KOPT-K1 (cell line): ENCODE measurements around the gene NAT10.

Source experiments
- H3K27ac ChIP-seq: fragments of 200-600 bp; sonication (generic); 2 replicates; pipeline ENCODE4 v1.5.1; 2016; ENCODE audit warnings: antibody characterized with exemption, mild to moderate bottlenecking, low read depth, low read length; ENCODE audit not compliant: poor library complexity, severe bottlenecking
- H3K36me3 ChIP-seq: fragments of 200-600 bp; sonication (generic); 2 replicates; pipeline ENCODE4 v1.5.1; 2017; ENCODE audit warnings: antibody characterized with exemption, mild to moderate bottlenecking, low read length, moderate library complexity; ENCODE audit not compliant: insufficient read depth
- H3K9me3 ChIP-seq: fragments of 200-600 bp; sonication (generic); 2 replicates; pipeline ENCODE4 v1.5.1; 2017; ENCODE audit warnings: antibody characterized with exemption, low read length, mild to moderate bottlenecking; ENCODE audit not compliant: insufficient read depth, poor library complexity, severe bottlenecking

The NAT10 gene

GRCh38 chr11:34150494-34151151 is 45.2 kb downstream of the NAT10 start:
- peaks cover 99% of the 10 kb centered on the region for H3K36me3 ChIP-seq
- H3K9me3 ChIP-seq: no peaks in the 10 kb centered on the region
- no peak overlapping the region for H3K27ac ChIP-seq

GRCh38 chr11:34151166-34151565 is 45.7 kb downstream of the NAT10 start:
- Histone ChIP-seq H3K9me3 (no peaks in the 10 kb centered on the region), H3K36me3 (peaks cover 99% of the 10 kb centered on the region), H3K27ac (no peak overlapping the region)

GRCh38 chr11:34151916-34152845 is 46.8 kb downstream of the NAT10 start:
- H3K36me3 ChIP-seq: peaks cover 95% of the 10 kb centered on the region
- H3K27ac ChIP-seq: no peak overlapping the region
- H3K9me3 ChIP-seq: no peaks in the 10 kb centered on the region

- peaks cover 74% of the 10 kb centered on the region for H3K36me3 ChIP-seq
- H3K9me3 ChIP-seq: no peaks in the 10 kb centered on the region
- no peak overlapping the region for H3K27ac ChIP-seq
Measured at GRCh38 chr11:34154059-34154875, 48.8 kb downstream of the NAT10 start.

- Histone ChIP-seq H3K36me3 (peaks cover 64% of the 10 kb centered on the region), H3K27ac (no peak overlapping the region), H3K9me3 (no peaks in the 10 kb centered on the region)
Measured at GRCh38 chr11:34155057-34155756, 49.8 kb downstream of the NAT10 start.

GRCh38 chr11:34155757-34156062 is 50.3 kb downstream of the NAT10 start:
- Histone ChIP-seq H3K36me3 (peaks cover 59% of the 10 kb centered on the region; the same call in 1 of the 2 replicates), H3K27ac (no peak overlapping the region), H3K9me3 (no peaks in the 10 kb centered on the region)

GRCh38 chr11:34157163-34157562 is 51.7 kb downstream of the NAT10 start:
- Histone ChIP-seq H3K36me3 (peaks cover 45% of the 10 kb centered on the region; the same call in 1 of the 2 replicates), H3K27ac (no peak overlapping the region), H3K9me3 (no peaks in the 10 kb centered on the region)

- Histone ChIP-seq H3K36me3 (peaks cover 30% of the 10 kb centered on the region; the same call in 1 of the 2 replicates), H3K27ac (no peak overlapping the region), H3K9me3 (no peaks in the 10 kb centered on the region)
Measured at GRCh38 chr11:34158661-34159060, 53.2 kb downstream of the NAT10 start.

- H3K27ac ChIP-seq: no peak overlapping the region
- peaks cover 15% of the 10 kb centered on the region; the same call in 1 of the 2 replicates for H3K36me3 ChIP-seq
Measured at GRCh38 chr11:34160049-34160721, 54.8 kb downstream of the NAT10 start.

GRCh38 chr11:34160791-34161190 is 55.4 kb downstream of the NAT10 start:
- H3K36me3 ChIP-seq: peaks cover 9% of the 10 kb centered on the region; the same call in 1 of the 2 replicates
- H3K9me3 ChIP-seq: no peaks in the 10 kb centered on the region
- H3K27ac ChIP-seq: no peak overlapping the region

More at GRCh38 chr11:34160049-34160721, 54.8 kb downstream of the NAT10 start:
- no peaks in the 10 kb centered on the region for H3K9me3 ChIP-seq

- Histone ChIP-seq H3K36me3 (peaks cover 4% of the 10 kb centered on the region; the same call in 1 of the 2 replicates), H3K9me3 (no peaks in the 10 kb centered on the region), H3K27ac (no peak overlapping the region)
Measured at GRCh38 chr11:34161361-34161760, 55.9 kb downstream of the NAT10 start.

GRCh38 chr11:34161812-34162492 is 56.5 kb downstream of the NAT10 start:
- Histone ChIP-seq H3K27ac (no peak overlapping the region), H3K36me3 (no peaks in the 10 kb centered on the region; the same call in 1 of the 2 replicates), H3K9me3 (no peaks in the 10 kb centered on the region)

- Histone ChIP-seq H3K27ac (no peak overlapping the region), H3K9me3 (no peaks in the 10 kb centered on the region), H3K36me3 (no peaks in the 10 kb centered on the region)
Measured at GRCh38 chr11:34162493-34162820, 57.0 kb downstream of the NAT10 start.

- H3K36me3 ChIP-seq: no peaks in the 10 kb centered on the region
- H3K9me3 ChIP-seq: no peaks in the 10 kb centered on the region
- no peak overlapping the region for H3K27ac ChIP-seq
Measured at GRCh38 chr11:34162856-34163255, 57.4 kb downstream of the NAT10 start.
